ENCODE measurements around the gene NAPA. TPM values are rescaled to one million over a fixed set of nuclear protein-coding genes. Genes with fewer than 3 reads are reported as not detected.
A peak's percentile ranks its signal among the peaks of the same experiment; 100 is the strongest.

Gene NAPA
- total and polyA plus RNA-seq, 2 of the 13 experiments (the other 11 are each of a cell fraction or from before 2014, with no cell fraction given) = 32.6 to 65.9 TPM

- TF ChIP-seq, protein P1, sequence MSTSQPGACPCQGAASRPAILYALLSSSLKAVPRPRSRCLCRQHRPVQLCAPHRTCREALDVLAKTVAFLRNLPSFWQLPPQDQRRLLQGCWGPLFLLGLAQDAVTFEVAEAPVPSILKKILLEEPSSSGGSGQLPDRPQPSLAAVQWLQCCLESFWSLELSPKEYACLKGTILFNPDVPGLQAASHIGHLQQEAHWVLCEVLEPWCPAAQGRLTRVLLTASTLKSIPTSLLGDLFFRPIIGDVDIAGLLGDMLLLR (CRISPR knock-in tag; IDR thresholded peaks at IDR 0.05) = 0 out of 2 replicates have a peak, but pooled peaks have one; percentile 6
- TF ChIP-seq ZNF772 (CRISPR knock-in tag; IDR thresholded peaks at IDR 0.05) = peak; percentile 62; the same call in 1 of the 2 replicates
- peak; percentile 76 for TF ChIP-seq ZNF143 (CRISPR knock-in tag; IDR thresholded peaks at IDR 0.05)
- TF ChIP-seq GFI1 (CRISPR knock-in tag; IDR thresholded peaks at IDR 0.05; ENCODE audit: borderline replicate concordance) = peak; percentile 37; the same call in 1 of the 2 replicates
- TF ChIP-seq SYNCRIP (IDR thresholded peaks at IDR 0.05; ENCODE audit: insufficient read depth, low read depth, low read length) = no peak
- TF ChIP-seq ZSCAN25 (CRISPR knock-in tag; IDR thresholded peaks at IDR 0.05) = no peak
- TF ChIP-seq GABPB1 (CRISPR knock-in tag; IDR thresholded peaks at IDR 0.05) = peak; percentile 90
Observed at GRCh38 chr19:47483800-47484690, 30.8 kb downstream of the NAPA start, which contains the start of gene KPTN (continued).

- Histone ChIP-seq H3K4me1 (ENCODE audit: insufficient read depth, low read length) (peaks cover 12% of the 10 kb centered on the region), H3K36me3 (replicated peaks in 1 of 2; ENCODE audit: control insufficient read depth in 1 of 2, insufficient read depth in 2 of 2, low read length in 2 of 2) (no peaks in the 10 kb centered on the region), H3K4me3 (replicated peaks in 1 of 3; ENCODE audit: insufficient read depth in 1 of 3, low read depth in 2 of 3, low read length in 3 of 3) (peak overlapping the region; percentile 86 to 98 (median 87)), H3K79me2 (ENCODE audit: insufficient read depth, low read length) (no peaks in the 10 kb centered on the region), H2AFZ (ENCODE audit: low read length) (no peak overlapping the region), H3K9ac (ENCODE audit: insufficient read depth, low read depth, low read length) (peak overlapping the region; percentile 95), H3K27me3 (ENCODE audit: control insufficient read depth in 1 of 2, insufficient read depth in 2 of 2, low read length in 2 of 2) (no peaks in the 10 kb centered on the region), H3K4me2 (ENCODE audit: low read depth, low read length) (peak overlapping the region; percentile 94), H4K20me1 (ENCODE audit: insufficient read depth, low read length) (no peaks in the 10 kb centered on the region), H3K27ac (ENCODE audit: extremely low read length, insufficient read depth, low read length) (no peak overlapping the region), H3K9me3 (ENCODE audit: low read length) (no peaks in the 10 kb centered on the region)
- ATAC-seq (no peak), FAIRE-seq (no peak), DNase-seq (ENCODE audit: low spot score) (no peak)
- WGBS (ENCODE audit: low lambda C conversion rate) = 92% methylated on average over 15 of the region's 15 CpGs
- no TSS peak for BruUV-seq (replicated peaks)
- intact Hi-C loops (cut with micrococcal nuclease; ENCODE audit: unreplicated experiment) (no loop called here), in situ Hi-C loops (cut with HindIII; ENCODE audit: extremely low pct_ligation_motif_present, low pct_unique_long_range_greater_than_20kb) (no loop called here)
- ChIA-PET CTCF (ENCODE audit: low intra/inter-chr PET ratio, low total read pairs) (interaction anchor here (1.3 to 1.8 kb wide), 2 partner anchors 46 to 215 kb away, joined by 5 to 11 read pairs; no protein-coding TSS in a partner anchor), POLR2A (interaction anchor here (0.8 to 1.3 kb wide), 6 partner anchors 28 to 134 kb away, joined by 3 to 6 read pairs (median 3); partner anchors contain the start of genes DHX34 and NAPA)
- TF ChIP-seq ZNF354B (CRISPR knock-in tag; IDR thresholded peaks at IDR 0.05) (no peak), STAT5B (CRISPR knock-in tag; IDR thresholded peaks at IDR 0.05) (no peak), E2F1 (CRISPR knock-in tag; IDR thresholded peaks at IDR 0.05) (no peak), TMF1 (CRISPR knock-in tag; IDR thresholded peaks at IDR 0.05; ENCODE audit: low read depth) (no peak), FOXO4 (CRISPR knock-in tag; conservative IDR thresholded peaks at IDR 0.05) (no peak), NAIF1 (CRISPR knock-in tag; IDR thresholded peaks at IDR 0.05; ENCODE audit: borderline replicate concordance) (0 out of 2 replicates have a peak, but pooled peaks have one; percentile 8), SKIL (CRISPR knock-in tag; IDR thresholded peaks at IDR 0.05; ENCODE audit: borderline replicate concordance) (no peak)
- TF ChIP-seq, protein P2, sequence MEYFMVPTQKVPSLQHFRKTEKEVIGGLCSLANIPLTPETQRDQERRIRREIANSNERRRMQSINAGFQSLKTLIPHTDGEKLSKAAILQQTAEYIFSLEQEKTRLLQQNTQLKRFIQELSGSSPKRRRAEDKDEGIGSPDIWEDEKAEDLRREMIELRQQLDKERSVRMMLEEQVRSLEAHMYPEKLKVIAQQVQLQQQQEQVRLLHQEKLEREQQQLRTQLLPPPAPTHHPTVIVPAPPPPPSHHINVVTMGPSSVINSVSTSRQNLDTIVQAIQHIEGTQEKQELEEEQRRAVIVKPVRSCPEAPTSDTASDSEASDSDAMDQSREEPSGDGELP (IDR thresholded peaks at IDR 0.05; ENCODE audit: borderline replicate concordance, low read depth) = no peak
Observed at GRCh38 chr19:47483200-47483599, 31.7 kb downstream of the NAPA start.
